ENCODE measurements around the gene MCTS1. TPM values are rescaled to one million over a fixed set of nuclear protein-coding genes. Genes with fewer than 3 reads are reported as not detected.

Gene MCTS1
- 71.6 and 97.5 TPM in 2 replicates for polyA plus RNA-seq (2011; rRNA removed)
- 7.3 and 12.0 TPM in 2 replicates for polyA minus RNA-seq (2011; rRNA and poly(A)+ RNA removed)

GRCh38 chrX:120603707-120604360, at the start of gene MCTS1:
Gene MCTS1, plus strand, starts transcription at chrX:120604101. Its CDS starts 136 bp downstream, at chrX:120604237.
- peak within 1 kb of the TSS; percentile 61 for H3K4me3 ChIP-seq (ENCODE audit: low read depth, low read length)
- H3K9me3 ChIP-seq (ENCODE audit: control insufficient read depth, insufficient read depth, low read length) = no peaks in the 10 kb centered on the region
- peak within 1 kb of the TSS; percentile 86 for H3K27ac ChIP-seq (ENCODE audit: low read depth, low read length)
- DNase-seq (ENCODE audit: low read depth, low spot score) = peak; percentile 89
- POLR2A ChIA-PET = interaction anchor here (0.5 to 1.7 kb wide), 6 partner anchors 19 to 158 kb away, joined by 3 to 39 read pairs (median 5); partner anchors contain the start of genes C1GALT1C1 and CUL4B
- H3K27me3 ChIP-seq (ENCODE audit: control insufficient read depth, insufficient read depth, low read length) = no peaks in the 10 kb centered on the region
- TF ChIP-seq CTCF (IDR thresholded peaks at IDR 0.05; ENCODE audit: low read depth, low read length) = no peak
- CTCF ChIA-PET = interaction anchor here (0.6 to 0.7 kb wide), 2 partner anchors 33 to 43 kb away, joined by 5 to 6 read pairs; no protein-coding TSS in a partner anchor

GRCh38 chrX:120556251-120556650, 47.6 kb upstream of the MCTS1 start:
- TF ChIP-seq CTCF (IDR thresholded peaks at IDR 0.05; ENCODE audit: low read depth, low read length) = no peak
- no peak for DNase-seq (ENCODE audit: low read depth, low spot score)
- ChIA-PET POLR2A (interaction anchor here (0.7 kb wide), 1 partner anchor 29 kb away, joined by 7 read pairs; no protein-coding TSS in a partner anchor), CTCF (no interaction called here)
- Histone ChIP-seq H3K27ac (ENCODE audit: low read depth, low read length) (no peak overlapping the region), H3K27me3 (ENCODE audit: control insufficient read depth, insufficient read depth, low read length) (no peaks in the 10 kb centered on the region), H3K4me3 (ENCODE audit: low read depth, low read length) (no peak overlapping the region), H3K9me3 (ENCODE audit: control insufficient read depth, insufficient read depth, low read length) (no peaks in the 10 kb centered on the region)

GRCh38 chrX:120559804-120560203, 44.1 kb upstream of the MCTS1 start:
- Histone ChIP-seq H3K27me3 (ENCODE audit: control insufficient read depth, insufficient read depth, low read length) (no peaks in the 10 kb centered on the region), H3K4me3 (ENCODE audit: low read depth, low read length) (peak overlapping the region; percentile 76), H3K9me3 (ENCODE audit: control insufficient read depth, insufficient read depth, low read length) (no peaks in the 10 kb centered on the region), H3K27ac (ENCODE audit: low read depth, low read length) (peak overlapping the region; percentile 99)
- no peak for DNase-seq (ENCODE audit: low read depth, low spot score)
- no peak for TF ChIP-seq CTCF (IDR thresholded peaks at IDR 0.05; ENCODE audit: low read depth, low read length)
- ChIA-PET POLR2A (interaction anchor here (2.4 to 2.6 kb wide), 2 partner anchors 10 to 44 kb away, joined by 16 to 39 read pairs; partner anchors contain the start of gene MCTS1), CTCF (no interaction called here)

GRCh38 chrX:120560405-120560841, 43.5 kb upstream of the MCTS1 start:
- Histone ChIP-seq H3K4me3 (ENCODE audit: low read depth, low read length) (peak overlapping the region; percentile 76), H3K9me3 (ENCODE audit: control insufficient read depth, insufficient read depth, low read length) (no peaks in the 10 kb centered on the region), H3K27me3 (ENCODE audit: control insufficient read depth, insufficient read depth, low read length) (no peaks in the 10 kb centered on the region), H3K27ac (ENCODE audit: low read depth, low read length) (peak overlapping the region; percentile 99)
- CTCF ChIA-PET = no interaction called here
- TF ChIP-seq CTCF (IDR thresholded peaks at IDR 0.05; ENCODE audit: low read depth, low read length) = no peak
- no peak for DNase-seq (ENCODE audit: low read depth, low spot score)
- POLR2A ChIA-PET = interaction anchor here (0.6 to 2.6 kb wide), 4 partner anchors 10 to 46 kb away, joined by 6 to 39 read pairs (median 12); partner anchors contain the start of gene MCTS1
